Vagina (tissue), 2 donors: ENCODE data around the gene SLC4A1. TPM values are rescaled to one million over a fixed set of nuclear protein-coding genes. Genes with fewer than 3 reads are reported as not detected.

Source experiments
- DNase-seq, 2 donors: peaks; one replicate each; pipeline ENCODE4 v3.0.0-alpha.2; 2017; ENCODE audit errors: extremely low spot score in 2 of 2
- H3K27ac ChIP-seq: fragments of 200-600 bp; sonication (generic); one replicate; pipeline ENCODE4 v1.5.1; 2019
- H3K27me3 ChIP-seq: fragments of 200-600 bp; sonication (generic); one replicate; pipeline ENCODE4 v1.5.1; 2019
- H3K36me3 ChIP-seq, 2 donors: fragments of 200-600 bp; sonication (generic); one replicate each; pipeline ENCODE4 v1.5.1; 2017 to 2019
- H3K4me1 ChIP-seq: fragments of 200-600 bp; sonication (generic); one replicate; pipeline ENCODE4 v1.5.1; 2019
- H3K4me3 ChIP-seq, 2 donors: fragments of 200-600 bp; sonication (generic); 1 replicate in 1 of 2; 2 replicates in 1 of 2; pipeline ENCODE4 v1.5.1; 2016 to 2019
- H3K9me3 ChIP-seq: fragments of 200-600 bp; sonication (generic); one replicate; pipeline ENCODE4 v1.5.1; 2019
- POLR2A ChIP-seq, 2 donors: fragments of 450-650 bp; IDR thresholded peaks; one replicate each; pipeline ENCODE4 v1.6.1; 2017; ENCODE audit warnings: antibody characterized with exemption in 2 of 2, mild to moderate bottlenecking in 2 of 2, moderate library complexity in 2 of 2
- POLR2AphosphoS5 ChIP-seq, 2 donors: sonication (generic); formaldehyde crosslinking; IDR thresholded peaks; one replicate each; pipeline ENCODE4 v1.9.0; 2017; ENCODE audit warnings: antibody characterized with exemption in 2 of 2, mild to moderate bottlenecking in 2 of 2, low read depth in 1 of 2; ENCODE audit not compliant: insufficient read depth in 1 of 2
- intact Hi-C: fragments of 100-400 bp; cut with DNase I; formaldehyde crosslinking; loops from one replicate; pipeline ENCODE4 v1.15.1; 2023
- total RNA-seq: library from RNA; depleted of rRNA; stranded (reverse); fragments of >200 nt; gene quantifications from one replicate; pipeline ENCODE4 v1.2.3, GENCODE V29; 2016
- TF ChIP-seq, protein P1 (sequence below), 3 experiments: fragments of 450-650 bp in 2 of 3; fragments of 200-600 bp in 1 of 3; sonication (generic) in 1 of 3; IDR thresholded peaks; one replicate each; pipeline ENCODE4 v1.5.1; 2017 to 2019; ENCODE audit warnings: antibody characterized with exemption in 3 of 3, mild to moderate bottlenecking in 2 of 3, moderate library complexity in 2 of 3

SLC4A1 gene
- total RNA-seq, 1 donor from 2014 or later, result not detected

DNA sequence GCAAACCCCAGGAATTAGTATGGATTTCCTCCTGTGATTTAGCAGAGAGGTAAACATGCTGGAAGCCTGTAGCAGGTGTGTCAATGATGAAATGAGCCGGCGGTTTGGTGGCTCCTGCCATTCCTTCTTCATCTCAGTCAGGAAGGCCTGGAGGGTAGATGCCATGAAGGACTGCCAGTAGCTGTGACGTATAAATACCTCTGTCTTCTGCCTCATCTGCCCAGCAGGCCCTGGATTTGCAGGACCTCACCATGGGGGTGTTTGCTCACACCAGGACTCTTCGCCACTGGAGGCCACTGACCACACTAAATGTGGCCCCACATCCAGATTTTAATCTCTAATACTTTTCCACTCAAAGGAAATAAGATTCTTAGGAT is 16.1 kb upstream of the SLC4A1 start:
- DNase-seq, result no peak
- H3K4me3 ChIP-seq, result no peak overlapping the region
- no peak for TF ChIP-seq POLR2AphosphoS5 (IDR thresholded peaks at IDR 0.05; ENCODE audit: insufficient read depth in 1 of 2, low read depth in 1 of 2)
- TF ChIP-seq POLR2A (IDR thresholded peaks at IDR 0.05), result no peak
- TF ChIP-seq, protein P1, sequence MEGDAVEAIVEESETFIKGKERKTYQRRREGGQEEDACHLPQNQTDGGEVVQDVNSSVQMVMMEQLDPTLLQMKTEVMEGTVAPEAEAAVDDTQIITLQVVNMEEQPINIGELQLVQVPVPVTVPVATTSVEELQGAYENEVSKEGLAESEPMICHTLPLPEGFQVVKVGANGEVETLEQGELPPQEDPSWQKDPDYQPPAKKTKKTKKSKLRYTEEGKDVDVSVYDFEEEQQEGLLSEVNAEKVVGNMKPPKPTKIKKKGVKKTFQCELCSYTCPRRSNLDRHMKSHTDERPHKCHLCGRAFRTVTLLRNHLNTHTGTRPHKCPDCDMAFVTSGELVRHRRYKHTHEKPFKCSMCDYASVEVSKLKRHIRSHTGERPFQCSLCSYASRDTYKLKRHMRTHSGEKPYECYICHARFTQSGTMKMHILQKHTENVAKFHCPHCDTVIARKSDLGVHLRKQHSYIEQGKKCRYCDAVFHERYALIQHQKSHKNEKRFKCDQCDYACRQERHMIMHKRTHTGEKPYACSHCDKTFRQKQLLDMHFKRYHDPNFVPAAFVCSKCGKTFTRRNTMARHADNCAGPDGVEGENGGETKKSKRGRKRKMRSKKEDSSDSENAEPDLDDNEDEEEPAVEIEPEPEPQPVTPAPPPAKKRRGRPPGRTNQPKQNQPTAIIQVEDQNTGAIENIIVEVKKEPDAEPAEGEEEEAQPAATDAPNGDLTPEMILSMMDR (IDR thresholded peaks at IDR 0.05), result no peak
- intact Hi-C loops, result no loop called here
- no peaks in the 10 kb centered on the region for H3K36me3 ChIP-seq
- H3K9me3 ChIP-seq, result no peaks in the 10 kb centered on the region
- H3K4me1 ChIP-seq, result no peaks in the 10 kb centered on the region
- H3K27ac ChIP-seq, result no peak overlapping the region
- H3K27me3 ChIP-seq, result no peaks in the 10 kb centered on the region

DNA sequence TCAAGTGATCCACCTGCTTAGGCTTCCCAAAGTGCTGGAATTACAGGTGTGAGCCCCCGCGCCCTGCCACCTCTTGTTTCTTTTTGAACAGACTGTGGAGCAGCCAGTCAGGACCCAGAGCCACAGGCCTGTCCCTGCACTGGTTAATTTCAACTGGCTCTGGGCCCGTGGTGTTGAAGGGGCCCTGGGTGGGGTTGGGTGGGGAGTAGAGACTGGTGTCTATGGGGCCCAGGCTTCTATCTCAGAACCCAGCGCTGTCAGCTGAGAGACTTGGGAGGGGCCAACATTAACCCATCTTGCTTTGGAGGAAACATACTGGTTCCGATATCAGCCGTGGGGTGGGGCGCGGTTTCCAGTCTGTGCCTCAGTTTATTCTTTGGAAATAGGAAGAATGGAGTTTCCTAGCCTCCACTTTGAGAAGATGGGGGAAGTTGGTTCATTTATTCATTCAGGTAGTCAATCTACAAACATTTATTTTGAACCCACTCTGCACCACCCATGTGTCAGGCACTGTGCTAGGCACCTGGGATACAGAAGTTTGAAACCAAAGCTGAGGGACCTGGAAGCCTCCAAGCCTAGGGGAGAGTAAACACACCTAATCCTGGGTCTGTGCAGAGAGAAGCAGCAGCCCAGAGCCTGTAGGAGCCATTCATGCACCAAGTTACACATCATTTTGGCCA is 15.5 kb upstream of the SLC4A1 start:
- TF ChIP-seq POLR2AphosphoS5 (IDR thresholded peaks at IDR 0.05; ENCODE audit: insufficient read depth in 1 of 2, low read depth in 1 of 2) (no peak), POLR2A (IDR thresholded peaks at IDR 0.05) (no peak)
- TF ChIP-seq, protein P1 (IDR thresholded peaks at IDR 0.05), result no peak
- no peak overlapping the region for H3K27ac ChIP-seq

DNA sequence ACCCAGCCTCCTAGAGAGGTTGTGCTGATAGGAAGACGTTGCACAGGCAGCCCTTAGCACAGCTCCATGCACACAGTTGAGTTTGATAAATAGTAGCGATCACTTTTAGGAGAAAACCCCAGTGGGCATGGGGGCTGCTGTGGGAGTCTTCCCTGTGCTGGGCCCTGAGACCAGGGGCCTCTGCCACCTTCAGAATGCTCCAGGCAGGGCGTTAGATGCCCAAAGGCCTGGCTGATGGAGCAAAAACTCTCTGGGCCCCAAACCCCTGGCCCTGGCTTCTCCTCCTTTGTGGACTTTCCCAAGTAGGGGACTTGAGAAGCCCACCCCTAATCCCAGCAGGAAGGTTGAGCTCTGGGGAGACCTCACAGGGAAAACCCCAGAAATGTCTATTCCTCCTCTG is 14.3 kb upstream of the SLC4A1 start:
- no peak for DNase-seq
- intact Hi-C loops, result no loop called here
- H3K9me3 ChIP-seq, result no peaks in the 10 kb centered on the region
- TF ChIP-seq POLR2AphosphoS5 (IDR thresholded peaks at IDR 0.05; ENCODE audit: insufficient read depth in 1 of 2, low read depth in 1 of 2) (no peak), POLR2A (IDR thresholded peaks at IDR 0.05) (no peak)
- TF ChIP-seq, protein P1 (IDR thresholded peaks at IDR 0.05), result no peak
- H3K36me3 ChIP-seq, result no peaks in the 10 kb centered on the region
- no peak overlapping the region for H3K4me3 ChIP-seq
- no peaks in the 10 kb centered on the region for H3K27me3 ChIP-seq
- H3K27ac ChIP-seq, result no peak overlapping the region
- H3K4me1 ChIP-seq, result no peaks in the 10 kb centered on the region

More for the DNA sequence above, 15.5 kb upstream of the SLC4A1 start:
- no peaks in the 10 kb centered on the region for H3K27me3 ChIP-seq
- no peaks in the 10 kb centered on the region for H3K4me1 ChIP-seq
- intact Hi-C loops, result no loop called here
- no peaks in the 10 kb centered on the region for H3K36me3 ChIP-seq
- H3K9me3 ChIP-seq, result no peaks in the 10 kb centered on the region
- no peak for DNase-seq
- no peak overlapping the region for H3K4me3 ChIP-seq

DNA sequence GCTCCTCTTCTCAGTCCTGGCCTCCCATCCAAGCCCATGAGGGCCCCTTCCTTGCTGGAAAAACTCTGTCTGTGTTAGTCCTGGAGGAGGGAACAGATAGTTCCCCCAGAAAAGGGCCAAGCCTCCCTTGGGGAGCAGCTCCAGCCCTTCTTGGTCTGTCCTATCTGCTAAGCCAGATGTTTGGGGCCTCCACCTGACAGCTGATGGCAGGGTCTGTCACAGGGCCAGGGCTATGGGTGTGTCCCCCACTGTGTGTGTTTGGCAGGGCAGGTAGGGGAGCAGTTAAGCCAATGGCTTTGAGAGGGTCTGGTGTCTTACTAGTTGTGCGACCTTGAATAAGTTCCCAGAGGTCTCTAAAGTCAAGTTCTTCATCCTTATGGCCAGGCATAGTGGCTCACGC is 13.6 kb upstream of the SLC4A1 start:
- no peaks in the 10 kb centered on the region for H3K36me3 ChIP-seq
- TF ChIP-seq POLR2AphosphoS5 (IDR thresholded peaks at IDR 0.05; ENCODE audit: insufficient read depth in 1 of 2, low read depth in 1 of 2), result no peak
- TF ChIP-seq, protein P1 (IDR thresholded peaks at IDR 0.05), result no peak
- TF ChIP-seq POLR2A (IDR thresholded peaks at IDR 0.05), result no peak
- no peaks in the 10 kb centered on the region for H3K4me1 ChIP-seq
- intact Hi-C loops, result no loop called here
- no peak overlapping the region for H3K4me3 ChIP-seq
- no peak for DNase-seq
- H3K9me3 ChIP-seq, result no peaks in the 10 kb centered on the region
- H3K27me3 ChIP-seq, result no peaks in the 10 kb centered on the region
- no peak overlapping the region for H3K27ac ChIP-seq

DNA sequence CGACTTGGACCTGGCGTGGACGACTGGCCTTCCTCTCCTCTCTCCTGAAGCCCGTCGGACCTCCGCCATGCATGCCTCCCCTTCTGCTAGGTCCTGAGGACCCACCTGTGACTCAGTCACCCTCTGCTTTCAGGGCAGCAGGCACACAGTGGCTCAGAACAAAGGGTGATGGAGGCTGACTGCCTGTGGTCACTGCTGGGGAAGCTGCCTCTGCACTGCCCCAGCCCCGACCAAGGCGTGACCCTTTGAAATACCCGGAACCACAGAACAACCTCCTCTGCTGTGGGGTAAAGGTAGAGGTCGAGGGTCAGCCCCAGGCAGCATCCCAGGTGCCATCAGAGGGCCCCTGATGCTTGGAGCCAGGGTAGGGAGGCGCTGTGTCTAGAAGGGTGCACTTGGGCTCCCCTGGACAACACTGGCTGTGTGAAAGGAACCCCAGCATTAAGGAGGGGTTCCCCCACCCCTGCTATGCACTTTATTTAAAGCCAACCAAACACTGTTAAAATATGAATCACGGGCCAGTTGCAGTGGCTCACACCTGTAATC is 12.5 kb upstream of the SLC4A1 start:
- no peaks in the 10 kb centered on the region for H3K27me3 ChIP-seq
- H3K4me3 ChIP-seq, result no peak overlapping the region
- TF ChIP-seq POLR2A (IDR thresholded peaks at IDR 0.05) (no peak), POLR2AphosphoS5 (IDR thresholded peaks at IDR 0.05; ENCODE audit: insufficient read depth in 1 of 2, low read depth in 1 of 2) (no peak)
- TF ChIP-seq, protein P1 (IDR thresholded peaks at IDR 0.05), result no peak
- H3K9me3 ChIP-seq, result no peaks in the 10 kb centered on the region
- H3K36me3 ChIP-seq, result no peaks in the 10 kb centered on the region
- no peak overlapping the region for H3K27ac ChIP-seq
- no peaks in the 10 kb centered on the region for H3K4me1 ChIP-seq
- intact Hi-C loops, result no loop called here
- DNase-seq, result no peak
